Smooth muscle cell (in vitro differentiated cells): ENCODE measurements around the gene TBCD. TPM values are rescaled to one million over a fixed set of nuclear protein-coding genes. Genes with fewer than 3 reads are reported as not detected.

Experiments used
- DNase-seq: peaks from one replicate; lab custom pipeline; 2025; ENCODE audit not compliant: unreplicated experiment; lab: John Stamatoyannopoulos, UW
- H2AFZ ChIP-seq: fragments of 200-600 bp; sonication (generic); 2 replicates; pipeline ENCODE4 v1.6.0; 2016; ENCODE audit warnings: antibody characterized with exemption, low read depth, mild to moderate bottlenecking
- H3F3A ChIP-seq: fragments of 200-600 bp; sonication (generic); 2 replicates; pipeline ENCODE4 v1.6.0; 2017; ENCODE audit warnings: antibody characterized with exemption, low read depth
- H3K27ac ChIP-seq: fragments of 200-600 bp; sonication (generic); 2 replicates; pipeline ENCODE4 v1.5.1; 2016; ENCODE audit warnings: low read depth, mild to moderate bottlenecking
- H3K27me3 ChIP-seq: fragments of 200-600 bp; sonication (generic); 2 replicates; pipeline ENCODE4 v1.6.1; 2016; ENCODE audit warnings: low read depth, mild to moderate bottlenecking
- H3K36me3 ChIP-seq: fragments of 200-600 bp; sonication (generic); 2 replicates; pipeline ENCODE4 v1.5.1; 2016; ENCODE audit warnings: low read depth
- H3K4me1 ChIP-seq: fragments of 200-600 bp; sonication (generic); 2 replicates; pipeline ENCODE4 v1.5.1; 2016; ENCODE audit warnings: low read depth
- H3K4me2 ChIP-seq: fragments of 200-600 bp; sonication (generic); 2 replicates; pipeline ENCODE4 v1.6.0; 2016; ENCODE audit warnings: mild to moderate bottlenecking
- H3K4me3 ChIP-seq: fragments of 200-600 bp; sonication (generic); 2 replicates; pipeline ENCODE4 v1.5.1; 2016; ENCODE audit warnings: mild to moderate bottlenecking
- H3K79me2 ChIP-seq: fragments of 200-600 bp; sonication (generic); 2 replicates; pipeline ENCODE4 v1.6.0; 2016; ENCODE audit warnings: low read depth, mild to moderate bottlenecking
- H3K9ac ChIP-seq: fragments of 200-600 bp; sonication (generic); 2 replicates; pipeline ENCODE4 v1.6.0; 2016; ENCODE audit warnings: low read depth
- H3K9me3 ChIP-seq: fragments of 200-600 bp; sonication (generic); replicated peaks from 2 replicates; pipeline ENCODE4 v1.5.1; 2016; ENCODE audit warnings: low read depth
- H4K20me1 ChIP-seq: fragments of 200-600 bp; sonication (generic); 2 replicates; pipeline ENCODE4 v1.6.0; 2016; ENCODE audit warnings: low read depth
- CTCF ChIP-seq: fragments of 200-600 bp; sonication (generic); IDR thresholded peaks from 2 replicates; pipeline ENCODE4 v1.5.1; 2017; ENCODE audit warnings: borderline replicate concordance, mild to moderate bottlenecking, antibody characterized with exemption; ENCODE audit not compliant: insufficient read depth, poor library complexity, severe bottlenecking
- WGBS: methylation state at CpG from one replicate; pipeline ENCODE4 v1.1.7; 2016; ENCODE audit warnings: low lambda C conversion rate; 5-methylcytosine and 5-hydroxymethylcytosine counted together
- polyA plus RNA-seq: library from polyadenylated mRNA; unstranded; fragments of >200 nt; fragmentation: Nextera tagmentation; extraction: Ambion mirVana; gene quantifications from 2 replicates; pipeline ENCODE4 v1.2.1, GENCODE V29; 2016
- total RNA-seq: library from RNA; depleted of rRNA; stranded (reverse); fragments of >200 nt; gene quantifications from 2 replicates; pipeline ENCODE4 v1.2.3, GENCODE V29; 2014

TBCD gene
- total and polyA plus RNA-seq, 2 experiments from 2014 or later: 29.1 to 38.8 TPM

GRCh38 chr17:82929011-82929622, 177.3 kb downstream of the TBCD start:
- Histone ChIP-seq H3K79me2 (no peaks in the 10 kb centered on the region), H3F3A (no peaks in the 10 kb centered on the region), H3K27ac (no peak overlapping the region), H3K27me3 (no peaks in the 10 kb centered on the region), H3K4me2 (no peak overlapping the region), H4K20me1 (no peaks in the 10 kb centered on the region), H3K9me3 (no peaks in the 10 kb centered on the region), H3K4me1 (no peaks in the 10 kb centered on the region), H3K9ac (no peak overlapping the region), H2AFZ (no peak overlapping the region), H3K36me3 (no peaks in the 10 kb centered on the region), H3K4me3 (no peak overlapping the region)
- DNase-seq: no peak
- TF ChIP-seq CTCF: no peak
- 95% methylated on average over 35 of the region's 35 CpGs for WGBS

- no peak overlapping the region for H3K9ac ChIP-seq
- H4K20me1 ChIP-seq: no peaks in the 10 kb centered on the region
- no peaks in the 10 kb centered on the region for H3K27me3 ChIP-seq
- WGBS: 95% methylated on average over 9 of the region's 9 CpGs
- no peak for TF ChIP-seq CTCF
- H3K36me3 ChIP-seq: no peaks in the 10 kb centered on the region
- no peaks in the 10 kb centered on the region for H3K9me3 ChIP-seq
- no peak overlapping the region for H3K4me3 ChIP-seq
- DNase-seq: no peak
- no peaks in the 10 kb centered on the region for H3K79me2 ChIP-seq
- H3K4me1 ChIP-seq: no peaks in the 10 kb centered on the region
- no peak overlapping the region for H3K27ac ChIP-seq
- H3K4me2 ChIP-seq: no peak overlapping the region
- no peak overlapping the region for H2AFZ ChIP-seq
- no peaks in the 10 kb centered on the region for H3F3A ChIP-seq
These were observed 177.8 kb downstream of the TBCD start for GRCh38 chr17:82929676-82930042.

GRCh38 chr17:82930043-82930923, 178.4 kb downstream of the TBCD start:
- WGBS: 98% methylated on average over 51 of the region's 56 CpGs

More at GRCh38 chr17:82930043-82930923, 178.4 kb downstream of the TBCD start:
- no peaks in the 10 kb centered on the region for H3K79me2 ChIP-seq
- no peak for TF ChIP-seq CTCF
- H3K27ac ChIP-seq: peak overlapping the region; percentile 74
- DNase-seq: no peak
- no peak overlapping the region for H3K9ac ChIP-seq
- H3K4me2 ChIP-seq: no peak overlapping the region
- no peaks in the 10 kb centered on the region for H3K9me3 ChIP-seq
- no peaks in the 10 kb centered on the region for H3K36me3 ChIP-seq
- no peaks in the 10 kb centered on the region for H3K4me1 ChIP-seq
- no peaks in the 10 kb centered on the region for H3K27me3 ChIP-seq
- H3K4me3 ChIP-seq: no peak overlapping the region
- no peaks in the 10 kb centered on the region for H3F3A ChIP-seq
- H4K20me1 ChIP-seq: no peaks in the 10 kb centered on the region
- no peak overlapping the region for H2AFZ ChIP-seq
